Measurements from ENCODE around the gene NDUFB5. TPM values are rescaled to one million over a fixed set of nuclear protein-coding genes. Genes with fewer than 3 reads are reported as not detected.

NDUFB5 gene
- total RNA-seq, 1 donor = 117 TPM

- TF ChIP-seq CTCF (IDR thresholded peaks at IDR 0.05; ENCODE audit: insufficient read depth, low read depth, low read length) = no peak
- no peak overlapping the region for H3K4me3 ChIP-seq (ENCODE audit: low read depth, low read length)
- no peak for DNase-seq (ENCODE audit: low read depth)
Observed at GRCh38 chr3:179580992-179581391, 23.6 kb upstream of the NDUFB5 start.

- no peak for TF ChIP-seq CTCF (IDR thresholded peaks at IDR 0.05; ENCODE audit: insufficient read depth, low read depth, low read length)
- H3K4me3 ChIP-seq (ENCODE audit: low read depth, low read length) = no peak overlapping the region
- peak; percentile 24 for DNase-seq (ENCODE audit: low read depth)
Observed at GRCh38 chr3:179589143-179589542, 15.5 kb upstream of the NDUFB5 start.

GRCh38 chr3:179590669-179591068 is 13.9 kb upstream of the NDUFB5 start:
- H3K4me3 ChIP-seq (ENCODE audit: low read depth, low read length) = no peak overlapping the region
- no peak for TF ChIP-seq CTCF (IDR thresholded peaks at IDR 0.05; ENCODE audit: insufficient read depth, low read depth, low read length)
- DNase-seq (ENCODE audit: low read depth) = no peak

- no peak for DNase-seq (ENCODE audit: low read depth)
- no peak overlapping the region for H3K4me3 ChIP-seq (ENCODE audit: low read depth, low read length)
- no peak for TF ChIP-seq CTCF (IDR thresholded peaks at IDR 0.05; ENCODE audit: insufficient read depth, low read depth, low read length)
Observed at GRCh38 chr3:179591313-179591712, 13.3 kb upstream of the NDUFB5 start.

GRCh38 chr3:179599531-179599930 is 5.1 kb upstream of the NDUFB5 start:
- peak; percentile 6 for DNase-seq (ENCODE audit: low read depth)
- no peak for TF ChIP-seq CTCF (IDR thresholded peaks at IDR 0.05; ENCODE audit: insufficient read depth, low read depth, low read length)
- H3K4me3 ChIP-seq (ENCODE audit: low read depth, low read length) = no peak overlapping the region

GRCh38 chr3:179603321-179603720 is 1.3 kb upstream of the NDUFB5 start:
- DNase-seq (ENCODE audit: low read depth) = no peak
- TF ChIP-seq CTCF (IDR thresholded peaks at IDR 0.05; ENCODE audit: insufficient read depth, low read depth, low read length) = no peak
- H3K4me3 ChIP-seq (ENCODE audit: low read depth, low read length) = peak overlapping the region; percentile 64

GRCh38 chr3:179603831-179604230 is 763 bp upstream of the NDUFB5 start:
- DNase-seq (ENCODE audit: low read depth) = no peak
- no peak for TF ChIP-seq CTCF (IDR thresholded peaks at IDR 0.05; ENCODE audit: insufficient read depth, low read depth, low read length)
- H3K4me3 ChIP-seq (ENCODE audit: low read depth, low read length) = peak overlapping the region; percentile 64
